Vagina (tissue), 2 donors: ENCODE data around the gene DFFB.
"Not testable (repeated sequence)": the region's sequence is repeated elsewhere in the genome, so short reads cannot be mapped to it uniquely, and the experiment has no call there.

Experiments
- CTCF ChIP-seq, 3 experiments: fragments of 450-650 bp in 2 of 3; fragments of 200-600 bp in 1 of 3; sonication (generic) in 1 of 3; IDR thresholded peaks; one replicate each; pipeline ENCODE4 v1.5.1; 2017 to 2019; ENCODE audit warnings: antibody characterized with exemption in 3 of 3, mild to moderate bottlenecking in 2 of 3, moderate library complexity in 2 of 3
- POLR2AphosphoS5 ChIP-seq, 2 donors: sonication (generic); formaldehyde crosslinking; IDR thresholded peaks; one replicate each; pipeline ENCODE4 v1.9.0; 2017; ENCODE audit warnings: antibody characterized with exemption in 2 of 2, mild to moderate bottlenecking in 2 of 2, low read depth in 1 of 2; ENCODE audit not compliant: insufficient read depth in 1 of 2

DNA sequence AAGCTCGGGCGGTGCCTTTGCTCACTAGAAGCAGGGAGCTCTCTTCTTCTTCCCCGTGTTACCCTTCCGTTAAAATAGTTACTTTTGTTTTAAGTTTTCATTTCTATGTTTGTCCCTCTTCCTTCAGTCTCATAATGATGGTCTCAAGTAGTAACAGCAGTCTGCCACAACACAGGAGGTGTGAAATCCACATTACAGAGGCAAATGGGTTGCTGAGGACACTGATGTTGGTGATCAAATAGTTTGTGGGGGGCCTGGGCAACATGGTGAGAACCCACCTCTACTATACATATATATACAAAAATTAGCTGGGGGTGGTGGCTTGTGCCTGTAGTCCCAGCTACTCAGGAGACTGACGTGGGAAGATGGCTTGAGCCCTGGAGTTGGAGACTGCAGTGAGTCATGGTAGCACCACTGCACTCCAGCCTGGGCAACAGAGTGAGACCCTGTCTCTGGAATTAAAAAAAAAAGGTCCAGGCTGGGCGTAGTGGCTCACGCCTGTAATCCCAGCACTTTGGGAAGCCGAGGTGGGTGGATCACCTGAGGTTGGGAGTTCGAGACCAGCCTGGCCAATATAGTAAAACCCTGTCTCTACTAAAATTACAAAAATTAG, 47.0 kb upstream of the DFFB start:
- TF ChIP-seq POLR2AphosphoS5 (IDR thresholded peaks at IDR 0.05; ENCODE audit: insufficient read depth in 1 of 2, low read depth in 1 of 2); CTCF (IDR thresholded peaks at IDR 0.05): not testable (repeated sequence)
